Large intestine (tissue), 3 donors: ENCODE measurements around the gene CXCR6. TPM values are rescaled to one million over a fixed set of nuclear protein-coding genes. Genes with fewer than 3 reads are reported as not detected.
A peak's percentile ranks its signal among the peaks of the same experiment; 100 is the strongest.

Experiments
- DNase-seq, 2 donors: peaks; one replicate each; pipeline versions ENCODE4 v3.0.0 to v3.0.0-alpha.2; 2013
- H3K27ac ChIP-seq: one replicate; pipeline ENCODE4 v1.5.1; 2013; ENCODE audit warnings: low read length
- H3K27me3 ChIP-seq: 2 replicates; pipeline ENCODE4 v1.6.1; 2013; ENCODE audit warnings: low read length; ENCODE audit not compliant: control insufficient read depth, insufficient read depth
- H3K36me3 ChIP-seq: 2 replicates; pipeline ENCODE4 v1.6.1; 2013; ENCODE audit warnings: low read length; ENCODE audit not compliant: control insufficient read depth, insufficient read depth
- H3K4me1 ChIP-seq: one replicate; pipeline ENCODE4 v1.6.1; 2013; ENCODE audit warnings: low read length; ENCODE audit not compliant: control insufficient read depth, insufficient read depth
- H3K4me3 ChIP-seq: one replicate; pipeline ENCODE4 v1.5.1; 2013; ENCODE audit warnings: low read length
- H3K9me3 ChIP-seq: one replicate; pipeline ENCODE4 v1.6.1; 2013; ENCODE audit warnings: mild to moderate bottlenecking, low read depth, low read length, moderate library complexity; ENCODE audit not compliant: control insufficient read depth
- WGBS: methylation state at CpG from one replicate; pipeline ENCODE4 v1.1.5; 2013; ENCODE audit warnings: low lambda C conversion rate; ENCODE audit not compliant: insufficient coverage; 5-methylcytosine and 5-hydroxymethylcytosine counted together
- polyA plus RNA-seq: library from polyadenylated mRNA; unstranded; fragments of 120-200 nt; gene quantifications from one replicate; pipeline ENCODE4 v1.2.1, GENCODE V29; 2013

The CXCR6 gene
- polyA plus RNA-seq, 1 donor, result 2.4 TPM

DNA sequence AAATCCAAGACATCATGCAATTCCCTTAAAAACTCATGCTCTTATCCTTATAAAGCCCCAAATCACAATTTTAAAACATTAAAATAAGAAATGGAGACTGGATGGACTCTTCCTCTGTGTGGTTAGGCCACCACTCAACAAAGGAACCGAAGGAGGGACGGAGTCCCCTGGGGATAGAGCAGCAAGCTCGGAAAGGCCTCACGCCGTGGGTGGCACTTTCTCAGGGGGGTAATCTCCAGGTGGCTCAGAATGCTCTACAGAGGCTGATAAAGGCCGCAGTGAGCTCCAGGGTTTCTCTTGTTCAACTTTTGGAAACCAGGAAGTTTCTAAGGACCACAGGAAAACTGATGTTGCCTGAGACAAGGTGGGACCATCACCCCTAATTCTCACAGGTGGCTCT, 33.7 kb upstream of the CXCR6 start:
- Histone ChIP-seq H3K4me1 (no peaks in the 10 kb centered on the region), H3K36me3 (no peaks in the 10 kb centered on the region), H3K9me3 (no peaks in the 10 kb centered on the region), H3K4me3 (no peak overlapping the region), H3K27me3 (no peaks in the 10 kb centered on the region), H3K27ac (no peak overlapping the region)
- WGBS, result no CpG with 5 or more reads among the region's 6 CpGs
- no peak for DNase-seq

DNA sequence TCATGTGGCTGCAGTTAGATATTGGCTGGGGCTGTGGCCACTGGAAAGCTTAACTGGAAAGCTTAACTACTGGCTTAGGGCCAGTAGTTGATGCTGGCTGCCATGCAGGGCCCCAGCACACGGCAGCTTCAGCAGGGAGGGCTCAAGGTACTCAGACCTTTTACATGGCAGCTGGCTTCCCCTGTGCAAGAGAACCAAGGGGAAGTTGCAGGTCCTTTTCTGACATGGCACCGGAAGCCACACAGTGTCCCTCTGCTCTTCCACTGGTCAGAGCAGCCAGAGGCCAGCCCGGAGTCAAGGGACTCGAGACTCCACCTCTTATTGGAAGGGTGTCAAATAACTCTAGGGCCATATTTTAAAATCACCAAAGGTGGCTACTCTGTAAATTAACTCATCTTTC, 32.4 kb upstream of the CXCR6 start:
- Histone ChIP-seq H3K27me3 (no peaks in the 10 kb centered on the region), H3K36me3 (no peaks in the 10 kb centered on the region), H3K27ac (no peak overlapping the region), H3K4me1 (no peaks in the 10 kb centered on the region), H3K4me3 (no peak overlapping the region), H3K9me3 (no peaks in the 10 kb centered on the region)
- WGBS, result no CpG with 5 or more reads among the region's 4 CpGs
- DNase-seq, result no peak

DNA sequence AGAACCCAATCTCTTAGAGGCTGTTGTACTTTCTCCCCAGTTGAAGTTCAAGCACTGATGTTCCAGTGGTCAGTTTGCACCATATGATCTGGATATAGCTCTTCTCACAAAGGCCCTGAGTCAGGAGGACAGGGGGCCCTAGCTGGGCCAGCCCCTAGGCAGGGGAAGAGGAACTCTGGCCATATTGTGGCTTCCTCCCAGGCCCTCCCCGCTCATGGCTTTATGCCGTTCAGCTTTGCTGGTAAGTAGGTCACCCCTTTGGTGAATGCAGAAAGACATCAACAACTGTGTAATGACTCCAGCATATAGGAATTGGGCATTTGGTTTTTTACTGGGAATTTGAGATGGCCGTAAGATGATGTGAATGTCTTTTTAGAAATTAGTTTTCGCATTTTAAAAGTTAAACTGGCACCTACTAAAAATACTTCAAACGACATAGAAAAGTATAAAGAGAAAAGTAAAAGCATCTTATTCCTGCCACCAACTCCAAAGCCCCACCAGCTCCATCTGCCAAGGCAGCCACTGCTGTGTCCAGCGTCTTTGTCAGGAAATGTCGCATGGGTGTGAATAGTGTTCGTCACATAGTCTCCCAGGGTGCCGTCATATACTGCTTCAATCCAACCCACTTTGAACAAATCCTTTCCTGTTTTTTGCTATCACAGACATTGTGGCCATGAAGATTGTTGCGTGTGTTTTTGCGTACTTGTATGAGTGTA, 31.6 kb upstream of the CXCR6 start:
- Histone ChIP-seq H3K9me3 (no peaks in the 10 kb centered on the region), H3K36me3 (no peaks in the 10 kb centered on the region), H3K27ac (no peak overlapping the region), H3K4me3 (no peak overlapping the region), H3K27me3 (no peaks in the 10 kb centered on the region), H3K4me1 (no peaks in the 10 kb centered on the region)
- whole genome bisulfite sequencing, result 100% methylated on average over 5 of the region's 11 CpGs
- no peak for DNase-seq

DNA sequence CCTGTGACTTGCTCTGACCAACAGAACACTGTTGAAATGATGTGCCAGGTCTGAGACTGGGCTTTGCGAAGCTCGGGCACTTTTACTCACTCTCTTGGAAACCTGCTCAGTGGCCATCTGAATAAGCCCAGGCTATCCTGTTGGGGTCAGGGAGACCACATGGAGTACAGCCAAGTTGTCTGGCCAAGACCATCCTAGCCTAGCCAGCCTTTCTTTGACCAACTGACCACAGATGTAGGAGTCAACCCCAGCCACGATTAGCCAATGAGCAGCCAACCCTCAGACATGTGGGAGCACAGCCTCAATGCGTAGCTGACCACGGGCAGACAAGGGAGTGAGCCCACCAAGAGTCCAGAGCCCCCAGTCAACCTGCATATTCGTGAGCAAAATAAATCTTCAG, 30.8 kb upstream of the CXCR6 start:
- Histone ChIP-seq H3K36me3 (no peaks in the 10 kb centered on the region), H3K4me1 (no peaks in the 10 kb centered on the region), H3K27me3 (no peaks in the 10 kb centered on the region), H3K4me3 (no peak overlapping the region), H3K9me3 (no peaks in the 10 kb centered on the region), H3K27ac (no peak overlapping the region)
- no peak for DNase-seq
- no CpG with 5 or more reads among the region's 6 CpGs for WGBS

DNA sequence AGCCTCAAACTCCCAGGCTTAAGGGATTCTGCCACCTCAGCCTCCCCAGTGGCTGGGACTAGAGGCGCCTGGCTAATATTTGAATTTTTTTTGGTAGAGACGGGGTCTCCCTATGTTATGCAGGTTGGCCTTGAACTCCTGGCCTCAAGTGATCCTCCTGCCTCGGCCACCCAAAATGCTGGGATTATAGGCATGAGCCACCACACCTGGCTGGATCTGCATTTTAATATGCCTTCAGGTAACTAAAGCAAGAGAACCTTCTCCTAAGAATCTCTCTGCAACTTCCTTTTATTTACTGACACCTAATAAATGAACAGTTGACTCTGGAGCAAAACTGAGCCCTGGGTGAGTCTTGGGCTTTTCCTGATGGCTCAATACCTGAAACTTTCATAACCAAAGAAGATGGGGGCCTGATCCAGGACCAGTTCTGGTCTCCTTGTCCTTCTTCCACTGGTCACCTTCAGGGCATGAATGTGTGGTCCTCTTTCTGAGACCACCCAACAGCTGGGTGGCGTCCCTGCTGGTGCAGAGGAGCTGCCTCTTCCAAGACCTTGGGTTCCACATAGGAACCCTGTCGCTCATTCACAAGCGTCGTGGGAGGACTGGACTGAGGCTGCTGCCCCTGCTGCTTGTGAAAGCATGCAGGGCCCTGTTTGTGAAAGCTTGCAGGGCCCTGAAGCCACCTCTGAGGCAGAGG, 28.8 kb upstream of the CXCR6 start:
- Histone ChIP-seq H3K4me1 (no peaks in the 10 kb centered on the region), H3K36me3 (peaks cover 7% of the 10 kb centered on the region), H3K27me3 (no peaks in the 10 kb centered on the region), H3K4me3 (no peak overlapping the region), H3K27ac (no peak overlapping the region), H3K9me3 (no peaks in the 10 kb centered on the region)
- no CpG with 5 or more reads among the region's 7 CpGs for WGBS
- no peak for DNase-seq

DNA sequence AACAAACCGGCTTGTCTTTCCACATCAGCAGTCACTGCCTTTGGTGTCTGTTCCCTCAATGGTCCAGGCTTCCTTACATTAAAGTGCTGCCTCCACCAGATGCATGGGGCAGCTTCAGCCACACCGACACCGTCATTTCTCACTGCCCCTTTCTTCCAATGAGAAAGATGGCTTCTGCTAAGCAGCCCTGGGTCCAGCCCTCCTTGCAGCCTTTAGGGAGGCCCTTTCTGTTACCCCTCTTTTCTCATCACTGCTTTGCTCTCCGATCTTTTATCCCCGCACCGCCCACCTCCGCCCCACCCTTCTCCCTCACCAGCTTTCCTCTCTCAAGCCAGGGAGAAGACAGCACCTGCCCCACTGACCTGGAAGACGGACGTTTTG, 28.2 kb upstream of the CXCR6 start:
- Histone ChIP-seq H3K27me3 (no peaks in the 10 kb centered on the region), H3K9me3 (no peaks in the 10 kb centered on the region), H3K4me1 (no peaks in the 10 kb centered on the region), H3K36me3 (peaks cover 12% of the 10 kb centered on the region), H3K4me3 (no peak overlapping the region), H3K27ac (no peak overlapping the region)
- 100% methylated on average over 2 of the region's 9 CpGs for WGBS
- no peak for DNase-seq

DNA sequence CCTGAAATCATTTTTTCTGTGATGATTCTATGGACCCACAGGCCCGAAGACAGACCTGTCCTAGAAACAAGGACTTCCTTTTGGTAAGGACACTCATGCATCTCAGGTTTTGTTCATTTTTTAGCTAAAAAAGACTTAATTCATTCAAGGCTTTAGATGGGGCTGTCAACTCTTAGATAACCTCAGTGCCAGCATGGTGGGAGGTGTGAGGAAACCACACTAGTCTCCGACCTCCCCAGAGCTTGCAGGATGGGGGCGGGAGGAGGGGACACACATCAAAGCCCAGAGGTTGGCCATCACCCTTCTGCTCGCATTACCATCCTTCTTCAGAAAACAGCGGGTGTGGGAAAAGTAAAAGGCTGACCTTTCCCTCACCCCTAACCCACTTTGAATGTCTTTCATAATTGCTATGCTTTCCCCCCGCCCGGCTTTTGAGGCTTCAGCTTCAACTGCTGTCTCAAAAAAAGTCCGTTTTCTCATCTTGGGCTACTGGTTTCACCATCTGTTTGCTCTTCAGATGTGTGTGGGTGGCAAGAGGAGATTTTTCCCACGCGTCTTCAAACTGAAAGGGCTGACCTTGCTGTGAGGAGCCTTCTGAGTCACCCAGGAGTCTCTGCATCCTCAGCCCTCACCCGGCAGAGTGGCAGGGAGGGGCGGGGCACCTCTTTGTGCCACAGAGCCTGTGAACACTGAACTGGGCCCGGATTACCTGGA, 27.6 kb upstream of the CXCR6 start:
- H3K27me3 ChIP-seq, result no peaks in the 10 kb centered on the region
- no peaks in the 10 kb centered on the region for H3K9me3 ChIP-seq
- no peak overlapping the region for H3K27ac ChIP-seq
- peaks cover 17% of the 10 kb centered on the region for H3K36me3 ChIP-seq
- no peak overlapping the region for H3K4me3 ChIP-seq
- H3K4me1 ChIP-seq, result no peaks in the 10 kb centered on the region
- no CpG with 5 or more reads among the region's 13 CpGs for WGBS
- DNase-seq, result peak; percentile 14 to 28

DNA sequence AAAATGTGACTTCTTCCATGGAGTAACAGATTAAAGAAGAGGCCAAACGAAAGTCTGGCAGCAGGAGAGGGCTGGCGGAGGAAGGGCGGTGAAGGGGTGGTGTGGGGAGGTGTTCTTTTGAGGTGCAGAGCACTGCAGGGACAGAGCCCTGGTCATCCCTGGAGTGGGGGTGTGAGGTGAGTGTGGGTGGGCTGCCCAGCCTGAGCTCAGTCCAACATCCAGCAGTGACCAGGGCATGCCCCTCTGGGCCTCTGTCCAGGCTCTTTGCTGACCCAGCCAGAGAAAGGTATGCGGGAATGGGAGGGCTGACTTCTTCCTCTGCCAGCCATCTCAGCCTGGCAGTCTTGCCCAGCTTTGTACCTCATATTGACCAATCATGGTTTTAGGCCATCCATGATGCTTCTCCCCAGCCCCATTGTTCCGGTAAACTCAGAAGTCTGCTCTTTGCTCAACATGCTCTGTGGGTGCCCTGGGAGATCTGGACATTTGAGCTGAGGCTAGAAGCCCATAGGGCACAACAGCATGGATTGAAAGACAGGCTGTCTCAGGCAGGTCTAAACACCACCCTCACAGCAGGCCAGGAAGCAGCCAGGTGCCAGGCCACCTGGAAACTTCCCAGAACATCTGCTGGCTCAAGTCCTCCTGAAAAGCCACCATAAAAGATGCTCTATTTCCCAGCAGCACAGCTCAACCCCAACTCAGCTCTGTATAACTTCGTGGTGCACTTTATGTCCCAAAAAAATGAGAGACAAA, 25.9 kb upstream of the CXCR6 start:
- WGBS, result 80% methylated on average over 2 of the region's 6 CpGs
- Histone ChIP-seq H3K36me3 (peaks cover 33% of the 10 kb centered on the region), H3K9me3 (no peaks in the 10 kb centered on the region), H3K4me1 (no peaks in the 10 kb centered on the region), H3K27me3 (no peaks in the 10 kb centered on the region), H3K4me3 (no peak overlapping the region), H3K27ac (no peak overlapping the region)
- DNase-seq, result no peak

DNA sequence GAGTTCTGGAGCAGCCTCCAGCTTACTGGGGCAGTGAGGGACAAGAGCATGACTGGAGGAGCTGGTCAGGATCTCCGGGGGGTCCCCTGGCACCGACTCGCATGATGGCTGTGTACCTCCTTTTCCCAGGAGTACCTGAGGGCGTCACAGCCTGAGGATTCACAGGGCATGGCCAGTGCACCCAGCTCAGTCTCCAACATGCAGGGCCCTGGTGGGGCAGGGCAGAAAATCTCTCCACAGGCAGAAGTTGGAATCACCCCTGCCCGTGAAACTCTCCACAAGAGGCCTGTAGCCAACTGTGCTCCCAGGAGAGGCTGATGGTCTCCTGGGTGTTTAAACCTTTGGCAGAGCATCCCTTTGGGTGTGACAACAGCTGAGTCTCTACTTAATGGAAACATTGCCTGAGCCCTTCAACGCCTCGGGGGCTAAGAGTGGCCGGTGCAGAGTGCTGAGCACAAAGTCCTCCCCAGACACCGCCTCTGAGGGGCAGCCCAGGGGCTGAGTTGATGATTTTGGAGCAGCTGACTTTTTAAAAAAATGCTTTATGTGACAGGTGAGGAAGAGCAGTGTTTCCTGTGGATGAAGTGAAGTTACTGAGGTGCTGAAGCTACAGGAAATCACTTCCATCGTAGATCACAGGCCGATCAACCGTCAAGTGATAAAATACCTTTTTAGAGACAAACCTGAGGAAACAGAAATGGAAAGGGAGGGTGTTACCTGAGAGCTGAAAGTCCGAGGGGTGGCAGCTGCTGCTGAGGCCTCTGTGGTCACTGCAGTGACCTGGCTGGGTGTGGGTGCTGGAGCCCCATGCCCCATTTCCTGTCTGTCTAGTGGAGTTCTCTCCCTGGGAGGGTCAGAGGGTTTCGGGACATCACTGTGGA, 21.9 kb upstream of the CXCR6 start:
- H3K27me3 ChIP-seq, result no peaks in the 10 kb centered on the region
- WGBS, result no CpG with 5 or more reads among the region's 14 CpGs
- no peaks in the 10 kb centered on the region for H3K9me3 ChIP-seq
- no peaks in the 10 kb centered on the region for H3K4me1 ChIP-seq
- no peak overlapping the region for H3K27ac ChIP-seq
- no peak for DNase-seq
- H3K36me3 ChIP-seq, result peaks cover 62% of the 10 kb centered on the region
- no peak overlapping the region for H3K4me3 ChIP-seq

DNA sequence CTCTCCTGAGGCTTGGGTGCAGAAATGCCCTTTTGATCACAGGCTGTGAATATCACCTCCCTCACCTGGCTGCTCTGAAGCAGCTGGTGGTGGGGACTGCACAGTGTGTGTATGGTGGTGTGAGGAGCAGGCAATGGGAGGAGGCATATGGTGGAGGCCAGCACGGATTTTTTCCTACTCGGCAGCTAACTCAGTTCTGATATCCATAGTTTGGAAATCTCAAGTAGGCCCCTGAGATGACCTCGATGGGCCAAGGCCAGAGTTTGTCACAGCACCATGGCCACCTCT, 21.3 kb upstream of the CXCR6 start:
- WGBS, result no CpG with 5 or more reads among the region's 3 CpGs
- DNase-seq, result no peak
- Histone ChIP-seq H3K4me1 (no peaks in the 10 kb centered on the region), H3K4me3 (no peak overlapping the region), H3K27me3 (no peaks in the 10 kb centered on the region), H3K36me3 (peaks cover 62% of the 10 kb centered on the region), H3K27ac (no peak overlapping the region), H3K9me3 (no peaks in the 10 kb centered on the region)
